MM.1S (cell line): Measurements from ENCODE around the gene EXOSC7.

ENCODE experiments used
- DNase-seq: peaks from one replicate; pipeline ENCODE4 v3.0.0-alpha.2; 2015
- H2AFZ ChIP-seq: fragments of 300-600 bp; sonication (generic); 2 replicates; pipeline ENCODE4 v1.6.0; 2016; ENCODE audit warnings: antibody characterized with exemption, low read length
- H3F3A ChIP-seq: fragments of 300-600 bp; sonication (generic); 2 replicates; pipeline ENCODE4 v1.6.1; 2016; ENCODE audit warnings: mild to moderate bottlenecking, antibody characterized with exemption, low read length, moderate library complexity, mixed read lengths; ENCODE audit not compliant: insufficient read depth
- H3K27ac ChIP-seq: fragments of 300-600 bp; sonication (generic); 2 replicates; pipeline ENCODE4 v1.5.1; 2016; ENCODE audit warnings: mild to moderate bottlenecking, low read length
- H3K27me3 ChIP-seq: fragments of 300-600 bp; sonication (generic); replicated peaks from 2 replicates; pipeline ENCODE4 v1.6.0; 2016; ENCODE audit warnings: low read length; ENCODE audit not compliant: insufficient read depth
- H3K36me3 ChIP-seq: fragments of 300-600 bp; sonication (generic); replicated peaks from 2 replicates; pipeline ENCODE4 v1.6.1; 2016; ENCODE audit warnings: mild to moderate bottlenecking, low read length, mixed read lengths; ENCODE audit not compliant: insufficient read depth
- H3K4me1 ChIP-seq: fragments of 300-600 bp; sonication (generic); 2 replicates; pipeline ENCODE4 v1.6.1; 2016; ENCODE audit warnings: low read length, mixed read lengths
- H3K4me2 ChIP-seq: fragments of 300-600 bp; sonication (generic); 2 replicates; pipeline ENCODE4 v1.6.0; 2016; ENCODE audit warnings: low read depth, low read length
- H3K4me3 ChIP-seq: fragments of 300-600 bp; sonication (generic); 2 replicates; pipeline ENCODE4 v1.5.1; 2016; ENCODE audit warnings: low read length, mixed read lengths
- H3K79me2 ChIP-seq: fragments of 300-600 bp; sonication (generic); 2 replicates; pipeline ENCODE4 v1.6.1; 2016; ENCODE audit warnings: mixed run types, low read length, mixed read lengths
- H3K9ac ChIP-seq: fragments of 300-600 bp; sonication (generic); 2 replicates; pipeline ENCODE4 v1.6.1; 2016; ENCODE audit warnings: low read length, mixed read lengths
- H3K9me2 ChIP-seq: fragments of 300-600 bp; sonication (generic); replicated peaks from 2 replicates; pipeline ENCODE4 v1.6.1; 2016; ENCODE audit warnings: mild to moderate bottlenecking, low read length, mixed read lengths; ENCODE audit not compliant: insufficient read depth
- H3K9me3 ChIP-seq: fragments of 300-600 bp; sonication (generic); replicated peaks from 2 replicates; pipeline ENCODE4 v1.6.1; 2016; ENCODE audit warnings: mild to moderate bottlenecking, low read length, mixed read lengths; ENCODE audit not compliant: insufficient read depth
- H4K20me1 ChIP-seq: fragments of 300-600 bp; sonication (generic); 2 replicates; pipeline ENCODE4 v1.6.1; 2016; ENCODE audit warnings: mild to moderate bottlenecking, low read length, moderate library complexity, mixed read lengths; ENCODE audit not compliant: insufficient read depth
- EZH2 ChIP-seq: fragments of 300-600 bp; sonication (generic); optimal IDR thresholded peaks from 2 replicates; pipeline ENCODE3; 2017; ENCODE audit warnings: low read depth, mild to moderate bottlenecking, antibody characterized with exemption, low read length, mixed read lengths
- EZH2phosphoT487 ChIP-seq: fragments of 300-600 bp; sonication (generic); IDR thresholded peaks from 2 replicates; pipeline ENCODE4 v1.6.1; 2018; ENCODE audit warnings: antibody characterized with exemption, low read length
- TF ChIP-seq, protein P1 (sequence below): fragments of 300-600 bp; sonication (generic); IDR thresholded peaks from 2 replicates; pipeline ENCODE4 v1.5.1; 2016; ENCODE audit warnings: antibody characterized with exemption, low read length, mixed read lengths

Gene EXOSC7

GRCh38 chr3:45042162-45042561, 66.1 kb downstream of the EXOSC7 start:
- Histone ChIP-seq H3K4me2 (peak overlapping the region; percentile 30; the same call in 1 of the 2 replicates), H2AFZ (peak overlapping the region; percentile 22; the same call in 1 of the 2 replicates), H3K9me3 (no peaks in the 10 kb centered on the region)

GRCh38 chr3:45043728-45044299, 67.8 kb downstream of the EXOSC7 start:
- H4K20me1 ChIP-seq = no peaks in the 10 kb centered on the region
- H3K9me3 ChIP-seq = no peaks in the 10 kb centered on the region
- no peak overlapping the region for H3K4me3 ChIP-seq
- no peaks in the 10 kb centered on the region for H3K36me3 ChIP-seq
- no peak overlapping the region for H3K9ac ChIP-seq
- H3K9me2 ChIP-seq = no peaks in the 10 kb centered on the region
- no peak for TF ChIP-seq EZH2phosphoT487
- TF ChIP-seq, protein P1, sequence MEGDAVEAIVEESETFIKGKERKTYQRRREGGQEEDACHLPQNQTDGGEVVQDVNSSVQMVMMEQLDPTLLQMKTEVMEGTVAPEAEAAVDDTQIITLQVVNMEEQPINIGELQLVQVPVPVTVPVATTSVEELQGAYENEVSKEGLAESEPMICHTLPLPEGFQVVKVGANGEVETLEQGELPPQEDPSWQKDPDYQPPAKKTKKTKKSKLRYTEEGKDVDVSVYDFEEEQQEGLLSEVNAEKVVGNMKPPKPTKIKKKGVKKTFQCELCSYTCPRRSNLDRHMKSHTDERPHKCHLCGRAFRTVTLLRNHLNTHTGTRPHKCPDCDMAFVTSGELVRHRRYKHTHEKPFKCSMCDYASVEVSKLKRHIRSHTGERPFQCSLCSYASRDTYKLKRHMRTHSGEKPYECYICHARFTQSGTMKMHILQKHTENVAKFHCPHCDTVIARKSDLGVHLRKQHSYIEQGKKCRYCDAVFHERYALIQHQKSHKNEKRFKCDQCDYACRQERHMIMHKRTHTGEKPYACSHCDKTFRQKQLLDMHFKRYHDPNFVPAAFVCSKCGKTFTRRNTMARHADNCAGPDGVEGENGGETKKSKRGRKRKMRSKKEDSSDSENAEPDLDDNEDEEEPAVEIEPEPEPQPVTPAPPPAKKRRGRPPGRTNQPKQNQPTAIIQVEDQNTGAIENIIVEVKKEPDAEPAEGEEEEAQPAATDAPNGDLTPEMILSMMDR = no peak
- no peak for TF ChIP-seq EZH2
- H3K4me1 ChIP-seq = peaks cover 24% of the 10 kb centered on the region
- no peaks in the 10 kb centered on the region for H3K79me2 ChIP-seq
- H3K27ac ChIP-seq = no peak overlapping the region
- H3K4me2 ChIP-seq = no peak overlapping the region
- H3F3A ChIP-seq = peaks cover 9% of the 10 kb centered on the region
- H2AFZ ChIP-seq = no peak overlapping the region
- H3K27me3 ChIP-seq = no peaks in the 10 kb centered on the region
- DNase-seq = no peak

More at GRCh38 chr3:45042162-45042561, 66.1 kb downstream of the EXOSC7 start:
- Histone ChIP-seq H3F3A (peaks cover 9% of the 10 kb centered on the region), H3K27ac (peak overlapping the region; percentile 56; the same call in 1 of the 2 replicates), H3K36me3 (no peaks in the 10 kb centered on the region), H3K4me3 (no peak overlapping the region), H3K9ac (no peak overlapping the region; the same call in 1 of the 2 replicates), H3K9me2 (no peaks in the 10 kb centered on the region), H3K4me1 (peaks cover 24% of the 10 kb centered on the region), H3K27me3 (no peaks in the 10 kb centered on the region), H3K79me2 (no peaks in the 10 kb centered on the region), H4K20me1 (no peaks in the 10 kb centered on the region)
- TF ChIP-seq EZH2phosphoT487 (no peak), EZH2 (no peak)
- TF ChIP-seq, protein P1 = no peak
- DNase-seq = no peak

GRCh38 chr3:45048244-45048643, 72.2 kb downstream of the EXOSC7 start:
- no peaks in the 10 kb centered on the region for H3K27me3 ChIP-seq
- no peak for TF ChIP-seq EZH2
- H4K20me1 ChIP-seq = no peaks in the 10 kb centered on the region
- H3K9ac ChIP-seq = no peak overlapping the region
- no peaks in the 10 kb centered on the region for H3F3A ChIP-seq
- H3K4me1 ChIP-seq = no peaks in the 10 kb centered on the region
- no peak overlapping the region for H3K27ac ChIP-seq
- H3K79me2 ChIP-seq = no peaks in the 10 kb centered on the region
- no peak overlapping the region for H3K4me2 ChIP-seq
- H3K9me2 ChIP-seq = no peaks in the 10 kb centered on the region
- no peaks in the 10 kb centered on the region for H3K36me3 ChIP-seq
- no peak overlapping the region for H2AFZ ChIP-seq
- no peaks in the 10 kb centered on the region for H3K9me3 ChIP-seq
- DNase-seq = no peak
- H3K4me3 ChIP-seq = no peak overlapping the region

DNA sequence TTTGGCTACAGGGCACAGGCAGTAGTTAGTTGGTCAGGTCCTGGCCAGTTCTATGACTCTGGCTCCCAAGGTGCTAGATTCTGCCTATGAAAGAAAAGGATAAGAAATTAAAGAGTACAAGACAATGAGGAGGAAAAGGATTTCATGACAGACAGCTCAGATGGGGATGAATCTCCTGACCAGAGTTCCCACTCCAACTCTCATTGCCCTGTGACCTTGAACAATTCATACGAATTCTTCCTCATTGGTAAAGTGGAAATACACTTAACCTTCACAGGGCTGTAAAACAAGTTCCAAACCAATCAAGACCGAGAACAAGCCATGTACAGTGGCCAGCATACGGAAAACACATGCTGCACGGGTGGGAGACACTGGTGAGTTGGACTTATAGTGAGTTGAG, 73.8 kb downstream of the EXOSC7 start:
- Histone ChIP-seq H3K9me2 (no peaks in the 10 kb centered on the region), H3K79me2 (no peaks in the 10 kb centered on the region), H3K4me2 (no peak overlapping the region), H4K20me1 (no peaks in the 10 kb centered on the region), H3K36me3 (no peaks in the 10 kb centered on the region), H3K4me3 (no peak overlapping the region), H2AFZ (no peak overlapping the region), H3F3A (no peaks in the 10 kb centered on the region), H3K9ac (no peak overlapping the region), H3K9me3 (no peaks in the 10 kb centered on the region), H3K27me3 (no peaks in the 10 kb centered on the region), H3K27ac (no peak overlapping the region), H3K4me1 (no peaks in the 10 kb centered on the region)
- TF ChIP-seq EZH2 = no peak
- no peak for TF ChIP-seq EZH2phosphoT487
- TF ChIP-seq, protein P1 = no peak
- DNase-seq = no peak
